ENCODE measurements around the gene ZNF521.
A peak's percentile ranks its signal among the peaks of the same experiment; 100 is the strongest.

Gene ZNF521

GRCh38 chr18:25351777-25352628 lies at the start of gene ZNF521:
Gene ZNF521 (minus strand): TSS chr18:25352166. CDS start chr18:25350946, 1,220 bp downstream.
- DNase-seq, result peak; percentile 24

- DNase-seq, result no peak
These were observed 47.6 kb upstream of the ZNF521 start for GRCh38 chr18:25399554-25399953.

GRCh38 chr18:25392192-25392591 lies 40.2 kb upstream of the ZNF521 start:
- no peak for DNase-seq

GRCh38 chr18:25373432-25374179 lies 21.6 kb upstream of the ZNF521 start:
- no peak for DNase-seq

GRCh38 chr18:25370391-25370790 lies 18.4 kb upstream of the ZNF521 start:
- DNase-seq, result no peak

- no peak for DNase-seq
These were observed 13.3 kb upstream of the ZNF521 start for GRCh38 chr18:25365242-25365641.

- no peak for DNase-seq
These were observed 12.8 kb upstream of the ZNF521 start for GRCh38 chr18:25364732-25365131.

GRCh38 chr18:25360301-25360899 lies 8.4 kb upstream of the ZNF521 start:
- DNase-seq, result no peak

- DNase-seq, result no peak
These were observed 1.1 kb upstream of the ZNF521 start for GRCh38 chr18:25353080-25353479.

- no peak for DNase-seq
These were observed 651 bp upstream of the ZNF521 start for GRCh38 chr18:25352629-25353005.

- no peak for DNase-seq
These were observed 638 bp downstream of the ZNF521 start for GRCh38 chr18:25351280-25351775.

- DNase-seq, result no peak
These were observed 1.3 kb downstream of the ZNF521 start for GRCh38 chr18:25350489-25351251.

GRCh38 chr18:25349926-25350487 lies 2.0 kb downstream of the ZNF521 start:
- DNase-seq, result no peak

- DNase-seq, result no peak
These were observed 2.6 kb downstream of the ZNF521 start for GRCh38 chr18:25349131-25349925.

- DNase-seq, result no peak
These were observed 3.4 kb downstream of the ZNF521 start for GRCh38 chr18:25348386-25349130.

GRCh38 chr18:25346561-25346960 lies 5.4 kb downstream of the ZNF521 start:
- DNase-seq, result no peak

GRCh38 chr18:25345081-25345866 lies 6.7 kb downstream of the ZNF521 start:
- no peak for DNase-seq

GRCh38 chr18:25341831-25342230 lies 10.1 kb downstream of the ZNF521 start:
- no peak for DNase-seq

GRCh38 chr18:25340762-25341161 lies 11.2 kb downstream of the ZNF521 start:
- DNase-seq, result no peak

- no peak for DNase-seq
These were observed 16.3 kb downstream of the ZNF521 start for GRCh38 chr18:25335676-25336075.

Data from stimulated activated CD4-positive, alpha-beta T cell treated with anti-CD3 and anti-CD28 coated beads, Interleukin-4, amount 100 ng/mL, for 24 hours (primary cell).